ENCODE data around the gene SLC35D1.

SLC35D1 gene

DNA sequence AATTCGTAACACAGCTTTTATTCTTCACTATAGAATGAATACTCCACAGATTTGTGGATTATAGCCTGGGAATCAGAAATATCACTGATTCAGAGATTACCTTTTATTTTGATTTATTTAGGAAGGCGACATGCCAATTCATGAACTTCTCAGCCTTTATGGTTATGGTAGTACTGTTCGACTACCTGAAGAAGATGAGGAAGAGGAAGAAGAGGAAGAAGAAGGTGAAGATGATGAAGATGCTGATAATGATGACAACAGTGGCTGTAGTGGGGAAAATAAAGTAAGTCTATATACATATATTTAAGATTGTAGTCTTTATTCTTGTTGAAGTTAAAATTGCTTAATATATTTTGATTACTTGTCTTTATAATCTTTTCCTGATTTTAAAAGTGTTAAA is 96.0 kb downstream of the SLC35D1 start:
- H3K27ac ChIP-seq: no peak overlapping the region
- TF ChIP-seq, protein P1, sequence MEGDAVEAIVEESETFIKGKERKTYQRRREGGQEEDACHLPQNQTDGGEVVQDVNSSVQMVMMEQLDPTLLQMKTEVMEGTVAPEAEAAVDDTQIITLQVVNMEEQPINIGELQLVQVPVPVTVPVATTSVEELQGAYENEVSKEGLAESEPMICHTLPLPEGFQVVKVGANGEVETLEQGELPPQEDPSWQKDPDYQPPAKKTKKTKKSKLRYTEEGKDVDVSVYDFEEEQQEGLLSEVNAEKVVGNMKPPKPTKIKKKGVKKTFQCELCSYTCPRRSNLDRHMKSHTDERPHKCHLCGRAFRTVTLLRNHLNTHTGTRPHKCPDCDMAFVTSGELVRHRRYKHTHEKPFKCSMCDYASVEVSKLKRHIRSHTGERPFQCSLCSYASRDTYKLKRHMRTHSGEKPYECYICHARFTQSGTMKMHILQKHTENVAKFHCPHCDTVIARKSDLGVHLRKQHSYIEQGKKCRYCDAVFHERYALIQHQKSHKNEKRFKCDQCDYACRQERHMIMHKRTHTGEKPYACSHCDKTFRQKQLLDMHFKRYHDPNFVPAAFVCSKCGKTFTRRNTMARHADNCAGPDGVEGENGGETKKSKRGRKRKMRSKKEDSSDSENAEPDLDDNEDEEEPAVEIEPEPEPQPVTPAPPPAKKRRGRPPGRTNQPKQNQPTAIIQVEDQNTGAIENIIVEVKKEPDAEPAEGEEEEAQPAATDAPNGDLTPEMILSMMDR (conservative IDR thresholded peaks at IDR 0.05; ENCODE audit: low read depth): no peak
- ChIA-PET POLR2A (ENCODE audit: low non-redundant PET) (no interaction called here), CTCF (no interaction called here)
- no peak for DNase-seq (ENCODE audit: low spot score)

DNA sequence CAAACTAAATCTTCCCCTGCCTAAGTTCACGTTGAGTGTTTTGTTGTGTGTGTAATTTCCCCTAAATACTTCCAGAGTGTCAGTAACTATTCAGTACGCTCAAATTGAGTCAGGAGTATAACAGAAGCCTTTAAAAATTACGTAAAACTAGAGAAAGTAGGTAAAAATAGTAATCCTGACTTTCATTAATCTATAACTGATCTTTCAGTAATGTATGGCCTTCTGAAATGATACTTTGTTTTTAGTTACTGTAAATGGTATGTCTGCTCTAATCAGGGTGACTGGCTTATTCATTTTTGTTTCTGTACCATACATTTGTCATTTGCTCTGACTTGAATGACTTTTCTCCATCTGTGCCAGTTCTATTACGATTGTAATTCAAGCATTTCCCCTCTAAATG is 99.7 kb downstream of the SLC35D1 start:
- no peak for DNase-seq (ENCODE audit: low spot score)
- no peak overlapping the region for H3K27ac ChIP-seq
- POLR2A ChIA-PET (ENCODE audit: low non-redundant PET): no interaction called here
- CTCF ChIA-PET: no interaction called here
- TF ChIP-seq, protein P1 (conservative IDR thresholded peaks at IDR 0.05; ENCODE audit: low read depth): no peak

- CTCF ChIA-PET: no interaction called here
- no peak overlapping the region for H3K27ac ChIP-seq
Measured at GRCh38 chr1:66951513-66951912, 102.4 kb downstream of the SLC35D1 start.

More at GRCh38 chr1:66951513-66951912, 102.4 kb downstream of the SLC35D1 start:
- DNase-seq (ENCODE audit: low spot score): no peak
- POLR2A ChIA-PET (ENCODE audit: low non-redundant PET): interaction anchor here (0.7 kb wide), 1 partner anchor 618 kb away, joined by 3 read pairs; no protein-coding TSS in a partner anchor
- TF ChIP-seq, protein P1 (conservative IDR thresholded peaks at IDR 0.05; ENCODE audit: low read depth): no peak

Measured in RWPE1 (cell line).